ENCODE data around the gene CD59. TPM values are rescaled to one million over a fixed set of nuclear protein-coding genes. Genes with fewer than 3 reads are reported as not detected.

CD59 gene
- polyA plus RNA-seq, 1 donor from 2014 or later = 248 TPM

GRCh38 chr11:33697997-33698396, 38.2 kb downstream of the CD59 start:
- Histone ChIP-seq H3K36me3 (ENCODE audit: insufficient read depth, low read length) (no peaks in the 10 kb centered on the region), H3K27me3 (ENCODE audit: insufficient read depth, low read depth, low read length) (no peaks in the 10 kb centered on the region), H2AFZ (ENCODE audit: low read depth, low read length) (no peak overlapping the region), H3K9ac (ENCODE audit: low read length) (no peak overlapping the region), H3K9me2 (ENCODE audit: insufficient read depth, low read length) (no peaks in the 10 kb centered on the region), H3K79me2 (replicated peaks; ENCODE audit: insufficient read depth, low read length) (no peaks in the 10 kb centered on the region), H4K20me1 (ENCODE audit: insufficient read depth) (no peaks in the 10 kb centered on the region), H3F3A (ENCODE audit: insufficient read depth, low read length, poor library complexity, severe bottlenecking) (no peaks in the 10 kb centered on the region), H3K4me3 (ENCODE audit: low read length) (no peak overlapping the region), H3K4me2 (ENCODE audit: low read length) (no peak overlapping the region), H3K27ac (ENCODE audit: low read length) (no peak overlapping the region), H3K9me3 (ENCODE audit: low read length) (no peaks in the 10 kb centered on the region)
- no peak for TF ChIP-seq EP300 (conservative IDR thresholded peaks at IDR 0.05; ENCODE audit: poor library complexity, severe bottlenecking)
- TF ChIP-seq CTCF (IDR thresholded peaks at IDR 0.05; ENCODE audit: poor library complexity, severe bottlenecking) = no peak
- TF ChIP-seq EZH2 (IDR thresholded peaks at IDR 0.05; ENCODE audit: borderline replicate concordance, insufficient read depth, low read length, poor library complexity, severe bottlenecking) = no peak
- TF ChIP-seq MXI1 (conservative IDR thresholded peaks at IDR 0.05; ENCODE audit: poor library complexity, severe bottlenecking) = no peak
- TF ChIP-seq REST (IDR thresholded peaks at IDR 0.05; ENCODE audit: borderline replicate concordance) = no peak
- no peak for TF ChIP-seq SMC3 (conservative IDR thresholded peaks at IDR 0.05; ENCODE audit: poor library complexity)
- no peak for TF ChIP-seq TAF1 (IDR thresholded peaks at IDR 0.05; ENCODE audit: low read depth)
- TF ChIP-seq RAD21 (conservative IDR thresholded peaks at IDR 0.05) = no peak
- no peak for TF ChIP-seq POLR2AphosphoS5 (IDR thresholded peaks at IDR 0.05)

GRCh38 chr11:33696931-33697638, 39.1 kb downstream of the CD59 start:
- Histone ChIP-seq H3K9me2 (ENCODE audit: insufficient read depth, low read length) (no peaks in the 10 kb centered on the region), H3K9me3 (ENCODE audit: low read length) (no peaks in the 10 kb centered on the region), H3K4me3 (ENCODE audit: low read length) (no peak overlapping the region), H3K27me3 (ENCODE audit: insufficient read depth, low read depth, low read length) (no peaks in the 10 kb centered on the region), H3K36me3 (ENCODE audit: insufficient read depth, low read length) (no peaks in the 10 kb centered on the region), H3K4me2 (ENCODE audit: low read length) (no peak overlapping the region), H3K27ac (ENCODE audit: low read length) (no peak overlapping the region), H3K9ac (ENCODE audit: low read length) (no peak overlapping the region), H2AFZ (ENCODE audit: low read depth, low read length) (no peak overlapping the region), H3F3A (ENCODE audit: insufficient read depth, low read length, poor library complexity, severe bottlenecking) (no peaks in the 10 kb centered on the region), H3K79me2 (replicated peaks; ENCODE audit: insufficient read depth, low read length) (no peaks in the 10 kb centered on the region), H4K20me1 (ENCODE audit: insufficient read depth) (no peaks in the 10 kb centered on the region)
- TF ChIP-seq TAF1 (IDR thresholded peaks at IDR 0.05; ENCODE audit: low read depth) (no peak), EZH2 (IDR thresholded peaks at IDR 0.05; ENCODE audit: borderline replicate concordance, insufficient read depth, low read length, poor library complexity, severe bottlenecking) (no peak), SMC3 (conservative IDR thresholded peaks at IDR 0.05; ENCODE audit: poor library complexity) (no peak), EP300 (conservative IDR thresholded peaks at IDR 0.05; ENCODE audit: poor library complexity, severe bottlenecking) (no peak), MXI1 (conservative IDR thresholded peaks at IDR 0.05; ENCODE audit: poor library complexity, severe bottlenecking) (no peak)
